Measurements from ENCODE around the gene RPTOR. TPM values are rescaled to one million over a fixed set of nuclear protein-coding genes. Genes with fewer than 3 reads are reported as not detected.

RPTOR gene
- polyA plus RNA-seq, 1 experiment, result 10.8 TPM

DNA sequence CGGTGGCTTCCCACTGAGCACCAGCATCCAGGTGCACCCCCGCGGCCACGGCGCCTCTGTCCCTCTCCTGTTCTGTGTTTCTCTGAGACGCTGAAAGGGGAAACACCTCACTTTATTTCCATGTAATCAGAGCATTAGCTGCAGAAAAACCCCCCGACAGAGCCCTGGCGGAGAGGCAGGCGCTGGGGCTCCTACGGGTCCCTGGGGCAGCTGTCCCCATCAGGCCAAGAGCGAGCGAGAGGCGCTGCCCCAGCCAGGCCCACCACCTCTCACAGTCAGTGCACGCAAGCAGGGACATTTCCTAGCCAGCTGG is 419.9 kb downstream of the RPTOR start:
- POLR2A ChIA-PET, result no interaction called here
- Histone ChIP-seq H3K27me3 (ENCODE audit: control insufficient read depth, insufficient read depth, low read length) (no peaks in the 10 kb centered on the region), H3K4me3 (ENCODE audit: low read depth, low read length) (no peak overlapping the region), H3K36me3 (ENCODE audit: control insufficient read depth, insufficient read depth, low read length) (peaks cover 2% of the 10 kb centered on the region)
- TF ChIP-seq, protein P1, sequence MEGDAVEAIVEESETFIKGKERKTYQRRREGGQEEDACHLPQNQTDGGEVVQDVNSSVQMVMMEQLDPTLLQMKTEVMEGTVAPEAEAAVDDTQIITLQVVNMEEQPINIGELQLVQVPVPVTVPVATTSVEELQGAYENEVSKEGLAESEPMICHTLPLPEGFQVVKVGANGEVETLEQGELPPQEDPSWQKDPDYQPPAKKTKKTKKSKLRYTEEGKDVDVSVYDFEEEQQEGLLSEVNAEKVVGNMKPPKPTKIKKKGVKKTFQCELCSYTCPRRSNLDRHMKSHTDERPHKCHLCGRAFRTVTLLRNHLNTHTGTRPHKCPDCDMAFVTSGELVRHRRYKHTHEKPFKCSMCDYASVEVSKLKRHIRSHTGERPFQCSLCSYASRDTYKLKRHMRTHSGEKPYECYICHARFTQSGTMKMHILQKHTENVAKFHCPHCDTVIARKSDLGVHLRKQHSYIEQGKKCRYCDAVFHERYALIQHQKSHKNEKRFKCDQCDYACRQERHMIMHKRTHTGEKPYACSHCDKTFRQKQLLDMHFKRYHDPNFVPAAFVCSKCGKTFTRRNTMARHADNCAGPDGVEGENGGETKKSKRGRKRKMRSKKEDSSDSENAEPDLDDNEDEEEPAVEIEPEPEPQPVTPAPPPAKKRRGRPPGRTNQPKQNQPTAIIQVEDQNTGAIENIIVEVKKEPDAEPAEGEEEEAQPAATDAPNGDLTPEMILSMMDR (IDR thresholded peaks at IDR 0.05; ENCODE audit: insufficient read depth, low read depth, low read length), result no peak
- CTCF ChIA-PET, result no interaction called here
- DNase-seq (ENCODE audit: low read depth), result no peak

- ChIA-PET CTCF (interaction anchor here (0.9 kb wide), 1 partner anchor 15 kb away, joined by 3 read pairs; no protein-coding TSS in a partner anchor), POLR2A (no interaction called here)
- H3K36me3 ChIP-seq (ENCODE audit: control insufficient read depth, insufficient read depth, low read length), result peaks cover 2% of the 10 kb centered on the region
- TF ChIP-seq, protein P1 (IDR thresholded peaks at IDR 0.05; ENCODE audit: insufficient read depth, low read depth, low read length), result no peak
- H3K27me3 ChIP-seq (ENCODE audit: control insufficient read depth, insufficient read depth, low read length), result no peaks in the 10 kb centered on the region
- H3K4me3 ChIP-seq (ENCODE audit: low read depth, low read length), result no peak overlapping the region
- no peak for DNase-seq (ENCODE audit: low read depth)
These were observed 420.4 kb downstream of the RPTOR start for GRCh38 chr17:80964859-80965580.

GRCh38 chr17:80965606-80966005 is 421.0 kb downstream of the RPTOR start:
- peaks cover 2% of the 10 kb centered on the region for H3K36me3 ChIP-seq (ENCODE audit: control insufficient read depth, insufficient read depth, low read length)
- no peak for DNase-seq (ENCODE audit: low read depth)
- peaks cover 2% of the 10 kb centered on the region; the same call in 1 of the 2 replicates for H3K27me3 ChIP-seq (ENCODE audit: control insufficient read depth, insufficient read depth, low read length)
- ChIA-PET POLR2A (no interaction called here), CTCF (interaction anchor here (0.9 to 1.1 kb wide), 2 partner anchors 14 to 538 kb away, joined by 3 to 4 read pairs; no protein-coding TSS in a partner anchor)
- H3K4me3 ChIP-seq (ENCODE audit: low read depth, low read length), result no peak overlapping the region
- TF ChIP-seq, protein P1 (IDR thresholded peaks at IDR 0.05; ENCODE audit: insufficient read depth, low read depth, low read length), result no peak

DNA sequence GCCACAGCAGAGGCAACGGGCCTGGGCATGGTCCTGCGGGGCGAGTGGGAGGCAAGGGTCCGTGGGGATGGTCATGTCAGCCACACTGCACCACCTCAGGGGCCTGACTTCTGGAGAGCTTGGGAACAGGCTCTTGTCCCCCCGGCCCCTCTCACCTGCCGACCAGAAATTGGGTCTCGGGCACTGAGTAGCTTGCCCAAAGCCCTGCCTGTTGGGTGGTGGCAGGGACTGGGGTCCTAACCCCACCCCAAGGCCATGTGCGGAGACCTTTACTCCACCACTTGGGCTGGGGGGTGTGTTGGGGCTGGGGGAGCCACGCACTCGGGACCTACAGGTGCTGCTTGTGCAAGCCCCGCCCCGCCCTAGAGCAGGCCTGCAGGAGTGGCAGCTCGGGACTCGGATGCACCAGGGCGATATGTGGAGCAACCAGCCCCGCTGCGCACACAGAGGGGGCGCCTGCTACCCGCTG is 422.8 kb downstream of the RPTOR start:
- Histone ChIP-seq H3K27me3 (ENCODE audit: control insufficient read depth, insufficient read depth, low read length) (peaks cover 3% of the 10 kb centered on the region; the same call in 1 of the 2 replicates), H3K36me3 (ENCODE audit: control insufficient read depth, insufficient read depth, low read length) (peaks cover 2% of the 10 kb centered on the region), H3K4me3 (ENCODE audit: low read depth, low read length) (no peak overlapping the region)
- ChIA-PET POLR2A (no interaction called here), CTCF (interaction anchor here (0.6 kb wide), 1 partner anchor 403 kb away, joined by 3 read pairs; no protein-coding TSS in a partner anchor)
- TF ChIP-seq, protein P1 (IDR thresholded peaks at IDR 0.05; ENCODE audit: insufficient read depth, low read depth, low read length), result no peak
- no peak for DNase-seq (ENCODE audit: low read depth)

- peaks cover 1% of the 10 kb centered on the region for H3K36me3 ChIP-seq (ENCODE audit: control insufficient read depth, insufficient read depth, low read length)
- CTCF ChIA-PET, result interaction anchor here (0.8 to 1.5 kb wide), 4 partner anchors 20 to 541 kb away, joined by 3 read pairs; no protein-coding TSS in a partner anchor
- no peak for DNase-seq (ENCODE audit: low read depth)
- no peak overlapping the region for H3K4me3 ChIP-seq (ENCODE audit: low read depth, low read length)
- POLR2A ChIA-PET, result no interaction called here
- TF ChIP-seq, protein P1 (IDR thresholded peaks at IDR 0.05; ENCODE audit: insufficient read depth, low read depth, low read length), result no peak
- peaks cover 3% of the 10 kb centered on the region; the same call in 1 of the 2 replicates for H3K27me3 ChIP-seq (ENCODE audit: control insufficient read depth, insufficient read depth, low read length)
These were observed 424.0 kb downstream of the RPTOR start for GRCh38 chr17:80968602-80969029.

All from BJ (cell line).